GM18502 (cell line): ENCODE measurements around the gene FIG4.
"Not testable (repeated sequence)": the region's sequence is repeated elsewhere in the genome, so short reads cannot be mapped to it uniquely, and the experiment has no call there.

Experiments
- ATAC-seq: cut with Tn5 transposase; IDR thresholded peaks from one replicate; pipeline ENCODE4 v1.9.1; 2021; ENCODE audit warnings: mild to moderate bottlenecking; ENCODE audit not compliant: unreplicated experiment, poor library complexity

Gene FIG4

GRCh38 chr6:109791301-109791700, 100.2 kb downstream of the FIG4 start:
- no peak for ATAC-seq

GRCh38 chr6:109793021-109793420, 101.9 kb downstream of the FIG4 start:
- ATAC-seq, result no peak

- ATAC-seq, result no peak
Measured at GRCh38 chr6:109793792-109794191, 102.7 kb downstream of the FIG4 start.

- peak; percentile 62 for ATAC-seq
Measured at GRCh38 chr6:109794201-109794923, 103.3 kb downstream of the FIG4 start.

- no peak for ATAC-seq
Measured at GRCh38 chr6:109795994-109796555, 105.0 kb downstream of the FIG4 start.

GRCh38 chr6:109799129-109799528, 108.0 kb downstream of the FIG4 start:
- no peak for ATAC-seq

- no peak for ATAC-seq
Measured at GRCh38 chr6:109799664-109800063, 108.6 kb downstream of the FIG4 start.

- ATAC-seq, result no peak
Measured at GRCh38 chr6:109800771-109801170, 109.7 kb downstream of the FIG4 start.

GRCh38 chr6:109801794-109802193, 110.7 kb downstream of the FIG4 start:
- ATAC-seq, result no peak

GRCh38 chr6:109804020-109804419, 112.9 kb downstream of the FIG4 start:
- no peak for ATAC-seq

- ATAC-seq, result no peak
Measured at GRCh38 chr6:109807881-109808280, 116.8 kb downstream of the FIG4 start.

- no peak for ATAC-seq
Measured at GRCh38 chr6:109808837-109809236, 117.7 kb downstream of the FIG4 start.

GRCh38 chr6:109815054-109815453, 124.0 kb downstream of the FIG4 start:
- ATAC-seq, result no peak

- no peak for ATAC-seq
Measured at GRCh38 chr6:109816452-109817374, 125.6 kb downstream of the FIG4 start.

- peak; percentile 85 for ATAC-seq
Measured at GRCh38 chr6:109820706-109821350, 129.7 kb downstream of the FIG4 start.

- ATAC-seq, result no peak
Measured at GRCh38 chr6:109821428-109821827, 130.3 kb downstream of the FIG4 start.

GRCh38 chr6:109824105-109824504, 133.0 kb downstream of the FIG4 start:
- ATAC-seq, result no peak

GRCh38 chr6:109826551-109826950, 135.5 kb downstream of the FIG4 start:
- no peak for ATAC-seq

- ATAC-seq, result not testable (repeated sequence)
Measured at GRCh38 chr6:109831352-109831751, 140.3 kb downstream of the FIG4 start.

- ATAC-seq, result no peak
Measured at GRCh38 chr6:109834131-109834530, 143.0 kb downstream of the FIG4 start.
